Fibroblast of upper back skin (primary cell): ENCODE results near the gene MET.
A peak's percentile ranks its signal among the peaks of the same experiment; 100 is the strongest.
"Not testable (repeated sequence)": the region's sequence is repeated elsewhere in the genome, so short reads cannot be mapped to it uniquely, and the experiment has no call there.

Experiments
- DNase-seq: peaks from one replicate; pipeline ENCODE4 v3.0.0-alpha.2; 2013

MET gene

DNA sequence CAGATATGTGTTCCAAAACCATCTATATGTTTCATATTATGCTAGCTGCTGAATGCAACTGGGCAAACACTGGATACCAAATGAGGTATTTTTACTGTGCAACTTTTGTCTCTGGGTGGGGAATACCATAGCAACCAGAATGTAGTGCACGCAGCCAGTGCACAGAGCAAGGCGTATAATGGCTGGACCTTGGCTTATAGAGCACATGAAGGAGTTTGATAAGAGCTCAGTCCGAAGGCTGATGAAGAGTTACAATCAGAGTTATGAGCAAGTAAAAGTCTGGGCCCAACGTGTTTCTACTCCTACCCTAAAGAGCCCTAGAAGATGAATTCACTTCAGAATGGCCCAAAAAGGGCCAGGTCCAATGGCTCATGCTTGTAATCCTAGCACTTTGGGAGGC lies 82.2 kb downstream of the MET start:
- no peak for DNase-seq

DNA sequence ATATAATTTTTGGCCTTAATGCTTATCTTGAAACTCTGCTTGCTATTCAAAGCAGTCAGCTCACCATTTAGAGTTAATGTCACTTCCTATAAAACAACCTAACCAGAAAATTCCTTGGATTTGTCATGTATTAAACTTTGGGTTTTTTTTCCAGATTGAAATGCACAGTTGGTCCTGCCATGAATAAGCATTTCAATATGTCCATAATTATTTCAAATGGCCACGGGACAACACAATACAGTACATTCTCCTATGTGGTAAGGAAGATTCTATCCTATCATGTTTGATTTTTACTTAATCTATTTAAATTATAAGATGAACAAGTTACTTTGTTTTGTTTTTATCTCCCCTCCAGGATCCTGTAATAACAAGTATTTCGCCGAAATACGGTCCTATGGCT lies 85.3 kb downstream of the MET start:
- no peak for DNase-seq

GRCh38 chr7:116759642-116760041 lies 87.6 kb downstream of the MET start:
- DNase-seq = not testable (repeated sequence)

DNA sequence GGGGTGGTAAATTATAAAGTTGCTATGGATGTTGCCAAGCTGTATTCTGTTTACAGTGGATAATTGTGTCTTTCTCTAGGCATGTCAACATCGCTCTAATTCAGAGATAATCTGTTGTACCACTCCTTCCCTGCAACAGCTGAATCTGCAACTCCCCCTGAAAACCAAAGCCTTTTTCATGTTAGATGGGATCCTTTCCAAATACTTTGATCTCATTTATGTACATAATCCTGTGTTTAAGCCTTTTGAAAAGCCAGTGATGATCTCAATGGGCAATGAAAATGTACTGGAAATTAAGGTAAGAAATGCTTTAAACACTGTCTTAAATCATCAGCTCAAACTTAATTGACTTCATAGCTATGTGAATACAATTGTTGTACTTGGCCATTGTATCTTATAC lies 91.0 kb downstream of the MET start:
- DNase-seq = no peak

DNA sequence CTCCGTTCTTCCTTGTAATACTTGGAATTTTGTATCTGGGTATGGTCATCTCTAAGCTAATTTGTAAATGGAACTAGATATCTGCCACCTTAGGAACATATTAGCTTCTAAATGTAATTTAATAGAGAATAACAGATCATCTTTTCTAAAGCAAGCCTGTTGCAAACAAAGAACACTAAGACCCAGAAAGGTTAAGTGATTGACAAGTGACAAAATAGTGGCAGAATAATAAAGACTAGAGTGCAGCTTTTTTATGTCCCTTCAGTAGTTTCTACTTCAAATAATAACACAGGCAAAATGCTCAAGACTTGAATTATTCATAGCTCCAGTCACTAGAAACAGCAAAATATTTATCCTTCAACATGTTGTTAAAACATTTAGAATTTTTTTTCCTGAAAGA lies 91.7 kb downstream of the MET start:
- DNase-seq = no peak

GRCh38 chr7:116766881-116767280 lies 94.9 kb downstream of the MET start:
- no peak for DNase-seq

GRCh38 chr7:116769546-116769945 lies 97.5 kb downstream of the MET start:
- DNase-seq = no peak

DNA sequence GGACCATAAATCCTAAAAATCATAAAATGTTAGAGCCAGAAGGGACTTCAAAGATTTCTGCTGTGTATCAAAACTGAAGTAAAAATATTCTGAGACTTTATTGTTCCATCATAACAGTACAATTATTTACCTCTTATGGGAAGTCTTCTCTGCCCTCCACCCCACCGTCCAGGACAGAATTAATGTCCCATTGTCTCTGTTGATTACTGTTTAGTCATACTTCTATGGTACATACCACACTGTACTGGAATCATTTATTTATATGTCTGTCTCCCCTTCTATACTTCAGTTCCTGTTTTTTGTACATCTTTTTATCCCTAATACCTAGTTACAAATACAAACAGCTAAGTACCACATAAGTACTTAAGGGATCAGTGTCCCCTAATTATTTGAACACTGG lies 98.9 kb downstream of the MET start:
- DNase-seq = no peak

DNA sequence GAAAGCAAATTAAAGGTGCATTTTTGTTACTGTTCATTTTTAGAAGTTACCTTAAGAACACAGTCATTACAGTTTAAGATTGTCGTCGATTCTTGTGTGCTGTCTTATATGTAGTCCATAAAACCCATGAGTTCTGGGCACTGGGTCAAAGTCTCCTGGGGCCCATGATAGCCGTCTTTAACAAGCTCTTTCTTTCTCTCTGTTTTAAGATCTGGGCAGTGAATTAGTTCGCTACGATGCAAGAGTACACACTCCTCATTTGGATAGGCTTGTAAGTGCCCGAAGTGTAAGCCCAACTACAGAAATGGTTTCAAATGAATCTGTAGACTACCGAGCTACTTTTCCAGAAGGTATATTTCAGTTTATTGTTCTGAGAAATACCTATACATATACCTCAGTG lies 99.6 kb downstream of the MET start:
- DNase-seq = no peak

DNA sequence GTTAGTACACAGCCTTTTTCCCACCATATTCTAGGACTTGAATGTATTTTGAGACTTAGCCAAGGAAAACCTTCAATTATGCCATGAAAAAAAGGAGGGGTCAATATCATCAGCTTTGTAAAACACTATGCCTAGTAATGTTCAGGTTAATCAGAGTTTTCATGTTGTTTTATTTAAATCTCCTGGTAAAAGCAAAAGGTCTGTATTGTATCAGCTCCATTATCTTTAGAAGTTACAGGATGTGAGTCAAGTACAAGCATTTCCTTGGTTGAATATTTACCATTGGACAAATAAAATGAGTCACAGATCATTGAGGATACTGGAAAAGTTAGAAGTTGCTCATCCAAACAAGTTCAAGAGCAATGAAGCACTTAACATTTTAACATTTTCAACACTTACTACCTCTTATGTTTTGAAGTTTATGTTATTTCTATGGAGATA lies 100.4 kb downstream of the MET start:
- peak; percentile 57 for DNase-seq

- no peak for DNase-seq
These were observed 101.1 kb downstream of the MET start for GRCh38 chr7:116772926-116773749.

GRCh38 chr7:116776046-116776445 lies 104.0 kb downstream of the MET start:
- no peak for DNase-seq

GRCh38 chr7:116776610-116777289 lies 104.8 kb downstream of the MET start:
- DNase-seq = peak; percentile 79

DNA sequence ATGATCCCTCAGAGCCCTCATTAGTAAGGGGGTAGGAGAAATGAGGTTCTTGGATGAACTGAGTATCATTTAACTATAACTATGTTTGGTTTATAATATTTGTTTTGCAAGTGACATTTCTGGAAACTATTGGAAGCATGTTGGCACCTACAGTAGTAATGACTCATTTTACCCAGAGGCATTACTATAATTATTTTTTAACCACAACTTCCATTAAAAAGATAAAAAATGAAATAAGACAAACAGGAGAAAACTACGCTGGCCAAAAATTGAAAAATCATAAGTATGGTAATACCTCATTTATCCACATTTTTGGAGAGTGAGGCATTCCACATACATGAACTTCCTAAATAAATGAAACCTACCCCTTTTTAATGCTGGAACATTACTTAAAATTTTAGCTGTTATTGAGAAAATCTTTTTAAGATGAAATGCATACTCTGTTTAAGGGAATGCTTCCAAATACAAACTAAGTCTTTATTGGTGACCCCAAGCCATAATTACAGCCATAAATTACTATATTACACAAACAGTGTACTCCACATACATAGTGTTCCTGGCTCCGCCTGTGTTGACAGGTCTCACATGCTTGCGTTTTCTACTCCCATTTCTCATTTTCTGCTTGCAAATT lies 105.8 kb downstream of the MET start:
- DNase-seq = peak; percentile 83

DNA sequence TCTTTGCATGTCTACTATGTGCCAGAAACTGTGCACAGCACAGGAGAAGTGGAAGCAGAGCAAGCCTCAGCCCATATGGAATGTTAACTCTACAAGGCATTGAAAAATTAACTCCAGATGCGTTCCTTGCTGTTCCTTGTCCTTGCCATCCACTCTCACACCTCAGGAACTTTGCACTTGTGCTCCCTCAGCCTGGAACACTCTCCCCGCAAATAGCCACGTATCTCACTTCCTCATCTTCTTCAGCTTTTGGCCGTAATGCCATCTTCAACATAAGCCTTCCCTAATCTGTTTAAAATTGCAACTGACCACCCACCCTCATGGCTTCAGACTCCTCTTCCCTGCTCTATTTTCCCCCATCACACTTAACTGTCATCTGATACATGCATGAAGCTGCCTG lies 107.2 kb downstream of the MET start:
- DNase-seq = peak; percentile 56

- no peak for DNase-seq
These were observed 107.9 kb downstream of the MET start for GRCh38 chr7:116779931-116780330.

DNA sequence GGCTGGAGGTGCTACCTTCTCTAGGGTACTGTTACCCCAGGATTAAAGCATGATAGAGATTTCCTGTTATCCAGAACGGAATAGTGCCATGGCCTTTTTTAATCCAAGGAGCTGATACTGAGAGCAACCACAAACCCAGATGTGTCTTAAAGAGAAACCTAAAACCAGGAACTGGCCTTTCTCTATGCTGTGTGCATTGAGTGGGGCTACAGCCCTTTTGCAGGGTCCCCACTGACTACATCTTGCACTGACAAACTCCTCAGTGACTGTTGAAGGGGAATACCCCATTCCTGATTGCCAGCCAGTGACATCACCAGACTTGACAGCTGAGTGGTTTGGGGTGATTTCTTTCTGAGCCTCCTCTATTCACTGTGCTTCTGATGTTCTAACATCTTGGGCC lies 108.5 kb downstream of the MET start:
- DNase-seq = no peak

DNA sequence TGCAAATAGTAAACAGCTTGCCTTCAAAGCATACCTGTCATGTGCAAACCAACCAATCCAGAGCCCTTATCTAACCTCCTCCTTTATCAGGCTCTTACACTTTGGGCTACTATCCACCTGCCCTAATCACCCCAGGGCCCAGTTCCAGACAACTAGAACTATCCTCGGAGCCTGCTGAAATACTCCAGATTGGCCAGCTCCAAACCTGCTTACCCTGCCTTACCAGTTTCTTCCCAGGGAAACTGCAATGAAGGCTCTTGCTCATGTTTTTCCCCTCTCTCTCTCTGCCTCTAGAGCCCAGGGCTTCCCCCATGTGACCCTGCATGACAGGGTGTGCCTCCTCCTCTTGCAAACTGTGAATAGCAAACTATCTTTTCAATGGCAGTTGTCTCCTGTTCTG lies 109.0 kb downstream of the MET start:
- DNase-seq = no peak

DNA sequence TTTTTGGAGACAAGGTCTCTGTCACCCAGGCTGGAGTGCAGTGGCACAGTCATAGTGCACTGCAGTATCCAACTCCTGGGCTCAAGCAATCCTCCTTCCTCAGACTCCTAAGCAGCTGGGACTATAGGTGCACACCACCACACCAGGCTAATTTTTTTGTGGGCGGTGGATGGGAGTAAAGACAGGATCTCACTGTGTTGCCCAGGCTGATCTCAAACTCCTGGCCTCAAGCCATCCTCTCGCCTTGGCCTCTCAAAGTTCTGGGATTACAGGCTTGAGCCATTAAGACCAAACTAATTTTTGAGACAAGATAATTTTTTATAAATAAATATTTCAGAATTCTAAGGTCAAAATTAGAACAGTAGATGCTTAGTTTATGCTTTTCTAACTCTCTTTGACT lies 109.6 kb downstream of the MET start:
- DNase-seq = no peak

DNA sequence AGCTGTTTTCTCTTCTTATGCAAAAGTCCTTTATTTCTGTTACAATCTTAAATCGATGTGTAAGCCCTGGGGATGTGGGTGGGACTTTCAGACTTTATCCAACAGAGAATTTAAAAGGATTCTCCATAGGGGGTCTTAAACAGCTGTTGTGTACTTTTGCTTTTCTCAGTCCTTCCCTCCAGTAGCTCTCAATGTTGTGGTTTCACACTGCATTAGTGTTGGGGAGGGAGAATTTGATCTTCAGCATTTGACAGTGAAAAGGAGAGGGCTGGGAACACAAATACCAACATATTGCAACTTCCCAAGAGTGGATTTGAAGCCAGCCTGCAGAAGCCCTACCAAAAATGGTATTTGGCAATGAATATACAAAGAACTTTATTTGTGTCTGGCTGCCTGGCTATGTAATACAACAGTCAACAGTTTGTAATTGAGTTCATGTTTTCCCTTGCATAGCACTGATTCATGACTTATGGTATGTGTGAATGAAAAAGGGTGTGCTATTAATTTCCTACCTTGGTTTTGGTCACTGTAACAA lies 110.2 kb downstream of the MET start:
- peak; percentile 85 for DNase-seq

- no peak for DNase-seq
These were observed 111.8 kb downstream of the MET start for GRCh38 chr7:116783666-116784318.

- no peak for DNase-seq
These were observed 112.7 kb downstream of the MET start for GRCh38 chr7:116784647-116785046.

DNA sequence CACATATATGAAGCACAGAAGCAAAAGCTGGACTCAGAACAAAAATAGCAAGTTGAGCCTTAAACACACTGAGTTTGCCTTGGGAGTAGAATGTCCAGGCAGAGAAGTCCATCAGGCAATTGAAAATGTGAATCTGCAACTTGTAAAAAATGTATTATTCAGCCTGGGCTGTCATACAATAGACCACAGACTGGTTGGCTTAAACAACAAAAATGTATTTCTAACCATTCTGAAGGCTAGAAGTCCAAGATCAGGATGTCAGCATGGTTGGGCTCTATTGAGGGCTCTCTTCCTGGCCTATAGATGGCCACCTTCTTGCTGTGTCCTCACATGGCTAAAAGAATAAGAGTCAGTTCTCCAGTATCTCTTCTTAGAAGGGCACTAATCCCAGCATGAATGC lies 113.8 kb downstream of the MET start:
- DNase-seq = peak; percentile 61
